Measurements from ENCODE around the gene MUC6. TPM values are rescaled to one million over a fixed set of nuclear protein-coding genes. Genes with fewer than 3 reads are reported as not detected.

The MUC6 gene
- total and polyA plus RNA-seq, 2 of the 8 experiments (the other 6 are each of a cell fraction or from before 2014, with no cell fraction given) = not detected

- H4K91ac ChIP-seq (replicated peaks; ENCODE audit: insufficient read length, low read length) = no peak overlapping the region
- H2BK15ac ChIP-seq (ENCODE audit: low read length) = no peak overlapping the region; the same call in 1 of the 2 replicates
- H4K5ac ChIP-seq (ENCODE audit: insufficient read length, low read depth, low read length) = no peak overlapping the region
- no peaks in the 10 kb centered on the region for H3K36me3 ChIP-seq (ENCODE audit: control insufficient read depth in 2 of 4, insufficient read depth in 4 of 4, low read length in 3 of 4)
- POLR2A ChIA-PET (ENCODE audit: partially characterized antibody) = no interaction called here
- no peak overlapping the region for H3K27ac ChIP-seq (ENCODE audit: low read depth, low read length)
- FAIRE-seq (no peak), DNase-seq (ENCODE audit: low read depth in 1 of 2, low spot score in 2 of 2) (no peak)
- H3K14ac ChIP-seq (ENCODE audit: insufficient read length) = no peak overlapping the region
- no peak overlapping the region for H4K8ac ChIP-seq (ENCODE audit: extremely low read depth, insufficient read depth, low read length)
- H3K23ac ChIP-seq (ENCODE audit: insufficient read length) = no peak overlapping the region
- H3K4me1 ChIP-seq (replicated peaks in 1 of 4; ENCODE audit: control insufficient read depth in 3 of 4, insufficient read depth in 4 of 4, low read length in 3 of 4) = no peaks in the 10 kb centered on the region
- no peak overlapping the region for H2BK12ac ChIP-seq (ENCODE audit: low read depth, low read length)
- H2BK5ac ChIP-seq (ENCODE audit: low read depth, low read length) = no peak overlapping the region
- H2BK120ac ChIP-seq (replicated peaks; ENCODE audit: low read depth, low read length) = no peak overlapping the region
- H2AFZ ChIP-seq (ENCODE audit: low read length) = no peak overlapping the region
- H3K9ac ChIP-seq (replicated peaks in 1 of 4; ENCODE audit: extremely low read depth in 1 of 4, low read depth in 3 of 4, low read length in 3 of 4) = no peak overlapping the region
- H4K20me1 ChIP-seq (replicated peaks in 1 of 2; ENCODE audit: control insufficient read depth in 1 of 2, insufficient read depth in 2 of 2, low read length in 2 of 2) = no peaks in the 10 kb centered on the region
- no peaks in the 10 kb centered on the region; the same call in 1 of the 2 replicates for H3K23me2 ChIP-seq (ENCODE audit: low read depth, low read length)
- H3K79me1 ChIP-seq (ENCODE audit: low read depth, low read length) = no peaks in the 10 kb centered on the region
- no peak overlapping the region for H2AK5ac ChIP-seq (ENCODE audit: low read depth, low read length)
- TF ChIP-seq HDAC6 (IDR thresholded peaks at IDR 0.05; ENCODE audit: low read depth, low read length) = no peak
- no peak for TF ChIP-seq SUZ12 (IDR thresholded peaks at IDR 0.05; ENCODE audit: low read length)
- TF ChIP-seq, protein P1, sequence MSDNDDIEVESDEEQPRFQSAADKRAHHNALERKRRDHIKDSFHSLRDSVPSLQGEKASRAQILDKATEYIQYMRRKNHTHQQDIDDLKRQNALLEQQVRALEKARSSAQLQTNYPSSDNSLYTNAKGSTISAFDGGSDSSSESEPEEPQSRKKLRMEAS (IDR thresholded peaks at IDR 0.05) = no peak
- no peak for TF ChIP-seq POLR2A (IDR thresholded peaks at IDR 0.05; ENCODE audit: control extremely low read depth in 1 of 2, low read depth in 2 of 2, low read length in 2 of 2)
- TF ChIP-seq CBX5 (IDR thresholded peaks at IDR 0.05; ENCODE audit: low read depth, low read length) = no peak
- no peak for TF ChIP-seq JUN (IDR thresholded peaks at IDR 0.05; ENCODE audit: low read depth, low read length)
- TF ChIP-seq NANOG (IDR thresholded peaks at IDR 0.05; ENCODE audit: insufficient read depth, low read depth, low read length, poor library complexity, severe bottlenecking) = no peak
- H3K9me3 ChIP-seq (ENCODE audit: insufficient read depth in 2 of 2, low read depth in 1 of 2, low read length in 1 of 2) = no peaks in the 10 kb centered on the region
- 0 out of 2 replicates have a peak overlapping the region, but pooled peaks have one; percentile 32 for H2BK20ac ChIP-seq (ENCODE audit: low read length)
- H3K4ac ChIP-seq (replicated peaks; ENCODE audit: insufficient read length, low read depth, low read length) = no peak overlapping the region
- CTCF ChIA-PET (ENCODE audit: partially characterized antibody) = interaction anchor here (1.5 to 2.6 kb wide), 5 partner anchors 8 to 180 kb away, joined by 3 to 22 read pairs (median 19); no protein-coding TSS in a partner anchor
- no peak overlapping the region for H3K56ac ChIP-seq (replicated peaks; ENCODE audit: insufficient read length, low read depth, low read length)
- 94% methylated on average over 13 of the region's 13 CpGs; no CpG with 5 or more reads in 1 of the 2 experiments for WGBS, 2 experiments (ENCODE audit: extremely low coverage in 1 of 2, insufficient coverage in 1 of 2, insufficient read length in 1 of 2, insufficient replicate concordance in 2 of 2, low coverage in 1 of 2, low lambda C conversion rate in 2 of 2, missing lambda C conversion rate in 1 of 2)
- no peak overlapping the region for H3K18ac ChIP-seq (ENCODE audit: extremely low read depth, low read length)
- no peak overlapping the region for H3K4me2 ChIP-seq (ENCODE audit: insufficient read depth in 1 of 2, low read depth in 2 of 2, low read length in 2 of 2)
- no peak overlapping the region for H3K4me3 ChIP-seq (ENCODE audit: extremely low read depth in 1 of 4, insufficient read depth in 2 of 4, low read depth in 3 of 4, low read length in 4 of 4)
- H3K79me2 ChIP-seq (ENCODE audit: control insufficient read depth in 1 of 2, insufficient read depth in 2 of 2, low read length in 2 of 2) = no peaks in the 10 kb centered on the region
- H3K27me3 ChIP-seq (replicated peaks in 1 of 4; ENCODE audit: control insufficient read depth in 3 of 4, extremely low read depth in 1 of 4, insufficient read depth in 3 of 4, low read length in 3 of 4) = no peaks in the 10 kb centered on the region; a peak in 1 of 7 replicates
These were observed 12.9 kb upstream of the MUC6 start for GRCh38 chr11:1049431-1049891.

Measured in H1 (cell line).